DMS79 treated with DMSO at 0.1 percent for 48 hours (cell line): ENCODE data around the gene MAML3.

Source experiments
- DNase-seq: peaks from one replicate; lab custom pipeline; 2025; lab: John Stamatoyannopoulos, UW

The MAML3 gene

DNA sequence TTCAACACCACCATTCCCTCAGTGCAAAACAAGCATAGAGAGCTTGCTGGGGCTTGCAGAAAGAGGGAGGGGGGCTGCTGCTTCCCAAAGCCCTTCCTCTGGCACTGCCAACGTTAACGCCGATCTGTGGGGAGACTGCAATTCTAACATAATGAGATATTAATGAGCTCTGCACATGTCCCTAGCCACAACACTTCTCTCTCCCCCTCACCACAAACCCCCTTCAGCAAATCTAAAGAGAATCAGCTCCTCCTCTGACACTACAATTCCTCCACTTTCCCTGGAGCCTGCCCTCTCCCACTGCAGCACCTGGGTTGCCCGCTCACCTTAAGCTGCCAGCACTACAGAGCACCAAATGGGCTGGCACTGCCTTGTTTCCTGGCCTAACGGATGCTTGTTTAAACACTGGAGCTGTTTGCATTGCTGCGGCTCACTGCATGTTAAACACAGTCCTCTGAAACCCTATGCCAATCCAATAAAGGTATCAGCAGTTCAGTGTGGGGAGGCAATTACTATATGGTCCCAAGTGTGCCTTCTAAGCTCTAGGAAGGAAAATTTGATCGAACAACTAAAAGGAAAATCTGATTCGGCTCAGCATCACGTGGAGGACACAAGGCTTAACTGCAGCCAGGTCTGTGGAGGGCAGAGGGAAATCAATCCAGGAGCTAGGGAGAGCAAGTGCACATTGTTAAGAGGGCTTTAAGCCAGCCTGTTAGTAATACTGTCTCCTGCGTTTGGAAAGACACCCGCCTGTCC lies 232.4 kb downstream of the MAML3 start:
- peak; percentile 91 for DNase-seq

DNA sequence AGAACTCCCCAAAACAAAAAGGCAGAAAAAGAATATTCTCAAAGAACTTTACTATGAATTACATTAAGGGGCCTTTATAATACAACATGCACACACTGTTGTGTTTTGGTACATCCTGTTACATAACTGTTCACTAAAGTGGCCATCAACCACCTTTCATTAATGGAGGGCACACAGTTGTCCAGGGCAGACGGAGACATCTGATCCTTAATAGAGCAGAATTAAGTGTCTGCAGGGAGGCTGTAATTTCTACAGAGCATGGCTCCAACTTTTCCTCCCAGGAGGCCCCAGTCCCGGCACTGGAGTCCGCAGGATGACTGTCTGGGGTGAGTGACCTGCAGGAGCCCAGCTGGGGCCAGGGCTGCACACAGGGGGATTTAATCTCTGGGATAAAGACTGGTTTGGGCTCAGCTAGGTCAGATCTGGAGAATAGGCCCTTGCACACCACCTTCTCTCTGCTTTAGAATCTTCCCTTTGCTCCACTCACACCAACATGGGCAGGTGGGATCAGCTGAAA lies 233.4 kb downstream of the MAML3 start:
- peak; percentile 3 for DNase-seq

DNA sequence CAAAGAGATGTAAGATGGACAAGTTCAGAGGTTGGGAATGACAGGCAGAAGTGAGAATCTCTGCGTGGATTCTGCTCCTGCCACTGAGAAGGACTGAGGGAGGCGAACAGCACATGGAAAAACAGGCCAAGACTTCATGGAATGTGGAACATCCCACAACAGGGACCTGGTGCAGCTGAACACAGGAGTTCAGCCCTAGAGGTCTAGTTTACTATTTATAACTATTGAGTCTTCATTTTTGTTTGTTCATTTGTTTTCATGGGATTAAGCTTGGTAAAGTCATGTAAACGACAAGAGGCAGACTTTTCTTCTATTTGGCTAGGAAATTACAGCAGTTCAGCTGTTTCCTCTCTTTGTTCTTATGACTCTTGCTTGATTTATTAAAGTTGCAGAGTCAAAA lies 234.5 kb downstream of the MAML3 start:
- no peak for DNase-seq

DNA sequence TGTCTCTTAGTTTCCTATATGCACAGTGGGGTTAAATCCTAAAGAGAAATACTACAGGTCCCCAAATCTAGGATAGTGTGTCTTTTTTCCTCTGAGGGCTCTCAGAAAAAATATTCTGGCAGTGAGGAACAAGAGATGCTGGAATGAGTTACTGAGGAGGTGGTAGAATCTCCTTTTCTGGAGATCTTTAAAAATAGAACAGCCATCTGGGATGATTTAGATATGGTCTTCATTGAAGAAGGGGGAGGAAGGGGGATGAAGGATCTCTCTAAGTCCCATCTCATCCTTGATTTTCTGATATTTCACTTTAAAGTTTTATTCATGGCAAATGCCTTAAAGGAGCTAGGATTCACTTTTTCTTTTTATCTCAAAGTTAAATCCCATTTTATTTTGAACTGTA lies 235.0 kb downstream of the MAML3 start:
- DNase-seq = no peak

DNA sequence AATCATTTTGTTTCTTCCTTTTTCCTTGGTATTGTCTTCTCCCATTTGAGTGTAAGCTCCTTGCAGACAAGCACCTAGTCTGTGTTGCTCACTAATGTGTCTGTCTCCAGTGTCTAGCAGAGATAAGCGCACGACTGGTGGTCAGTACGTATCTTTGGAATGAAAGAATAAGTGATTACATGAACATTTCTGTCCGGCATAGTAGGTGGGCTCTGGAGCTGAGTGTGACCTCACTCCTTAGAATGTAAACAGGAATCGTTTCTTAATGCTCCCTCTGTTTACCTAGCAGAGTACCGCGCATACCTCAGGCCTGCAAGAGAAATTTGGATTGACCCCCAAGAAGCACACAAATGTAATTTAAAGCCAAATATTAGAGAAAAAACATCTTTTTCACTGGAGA lies 235.4 kb downstream of the MAML3 start:
- DNase-seq = no peak

DNA sequence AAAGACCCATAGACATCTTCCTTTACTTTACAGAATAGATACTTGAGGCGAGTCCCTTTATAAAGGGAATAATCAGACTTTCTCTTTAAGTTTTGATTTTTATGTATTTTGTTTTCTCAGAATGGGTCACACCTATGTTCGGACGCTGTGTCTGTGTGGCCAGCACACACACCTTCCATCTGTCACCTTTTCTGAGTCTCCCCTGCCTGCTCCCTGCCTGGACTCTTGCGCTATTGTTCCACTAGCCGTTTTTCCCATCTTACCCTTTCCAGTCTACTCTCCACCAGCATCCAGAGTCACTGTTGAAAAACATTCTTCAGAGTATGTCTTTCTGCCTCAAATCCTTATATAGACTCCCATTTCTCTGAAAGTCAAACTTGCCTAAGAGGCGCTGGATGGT lies 236.1 kb downstream of the MAML3 start:
- no peak for DNase-seq

DNA sequence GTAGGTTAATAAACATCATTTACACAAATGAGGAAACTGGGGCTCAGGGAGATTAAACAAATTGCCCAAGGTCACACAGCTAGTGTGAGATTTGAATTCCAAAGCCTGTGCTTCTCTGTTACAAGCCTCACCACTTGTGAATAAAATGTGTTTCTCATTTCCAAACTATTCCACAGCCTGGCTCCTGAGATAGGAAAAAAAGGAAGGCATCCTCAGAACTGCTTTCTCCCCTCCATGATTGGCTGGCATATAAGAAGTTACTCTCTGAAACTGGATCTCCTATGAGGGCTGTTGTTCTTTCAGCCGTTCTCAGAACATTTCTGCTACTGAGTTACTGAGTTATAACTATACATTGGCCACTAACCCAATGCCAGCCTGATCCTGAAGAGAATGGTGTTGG lies 237.9 kb downstream of the MAML3 start:
- no peak for DNase-seq

DNA sequence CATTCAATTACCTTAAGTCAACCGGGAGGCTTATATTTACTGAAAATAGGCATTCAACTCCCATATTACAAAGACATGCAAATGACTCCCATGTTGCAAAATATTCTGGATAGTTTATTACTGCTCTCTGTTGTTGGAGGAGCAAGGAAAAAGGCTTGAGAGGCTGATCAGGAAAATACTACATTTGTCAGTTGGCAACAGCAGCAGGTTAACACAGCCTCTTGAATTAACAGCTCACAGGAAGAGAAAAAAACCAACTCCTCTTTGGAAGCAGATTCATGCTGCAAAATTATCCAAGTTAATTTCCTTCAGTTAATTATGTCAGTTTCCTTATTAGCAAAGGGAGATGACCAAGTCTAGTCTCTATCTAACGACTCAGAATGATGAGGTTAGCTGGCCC lies 238.9 kb downstream of the MAML3 start:
- DNase-seq = peak; percentile 41

DNA sequence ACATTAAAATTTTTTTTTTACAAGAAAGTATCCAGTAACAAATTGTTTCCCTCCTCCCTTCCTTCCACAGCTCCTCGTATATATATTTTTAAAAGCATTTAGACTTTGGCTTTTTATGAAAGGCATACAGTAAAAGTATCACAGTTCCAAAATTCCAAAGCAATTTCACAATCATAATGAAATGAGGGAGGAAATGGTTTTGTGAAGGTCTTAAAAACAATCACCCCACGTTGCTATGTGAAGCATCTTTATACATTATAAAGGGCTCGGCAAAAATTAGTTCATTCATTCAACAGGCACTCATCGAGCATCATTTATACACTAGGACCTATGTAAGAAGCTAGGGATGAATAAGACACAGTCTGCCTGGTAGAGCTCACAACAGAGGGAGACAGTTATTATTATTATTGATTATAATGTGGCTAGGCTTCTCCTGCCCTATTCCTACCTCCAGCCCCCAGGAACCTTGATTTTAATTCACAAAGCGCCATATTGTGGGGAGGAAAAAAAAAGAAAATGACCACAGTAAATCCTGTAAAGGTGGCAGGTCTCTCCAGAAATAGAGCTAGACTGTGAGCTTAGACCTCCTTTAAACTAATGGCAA lies 239.9 kb downstream of the MAML3 start:
- DNase-seq = no peak

DNA sequence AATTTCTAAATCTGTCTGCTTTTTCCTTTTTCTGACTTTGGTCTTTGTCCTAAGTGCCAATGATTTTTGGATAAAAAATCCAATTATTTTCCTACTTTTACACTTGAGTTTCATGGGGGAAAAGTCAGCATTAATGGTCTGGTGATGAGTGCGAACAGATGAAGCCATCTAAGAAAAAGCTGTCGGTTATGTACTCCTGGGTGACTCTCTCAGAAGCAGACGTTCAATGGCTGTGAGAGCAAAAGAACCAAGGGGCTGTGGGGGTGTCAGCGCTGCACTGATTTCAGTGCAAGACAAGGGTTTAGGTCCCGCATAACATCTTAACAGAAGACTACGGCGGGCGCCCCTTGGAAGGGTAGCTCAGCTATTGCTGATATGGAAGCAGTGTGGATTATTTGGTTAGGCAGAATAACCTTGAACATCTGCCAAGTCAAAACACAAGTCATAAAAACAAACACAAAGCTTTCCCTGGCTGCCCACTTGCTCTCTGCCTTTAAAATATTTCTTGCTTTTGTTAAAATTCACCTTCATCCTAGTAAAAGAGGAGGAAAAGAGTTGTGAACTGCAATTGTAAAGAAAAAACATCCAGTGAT lies 240.5 kb downstream of the MAML3 start:
- DNase-seq = peak; percentile 53

DNA sequence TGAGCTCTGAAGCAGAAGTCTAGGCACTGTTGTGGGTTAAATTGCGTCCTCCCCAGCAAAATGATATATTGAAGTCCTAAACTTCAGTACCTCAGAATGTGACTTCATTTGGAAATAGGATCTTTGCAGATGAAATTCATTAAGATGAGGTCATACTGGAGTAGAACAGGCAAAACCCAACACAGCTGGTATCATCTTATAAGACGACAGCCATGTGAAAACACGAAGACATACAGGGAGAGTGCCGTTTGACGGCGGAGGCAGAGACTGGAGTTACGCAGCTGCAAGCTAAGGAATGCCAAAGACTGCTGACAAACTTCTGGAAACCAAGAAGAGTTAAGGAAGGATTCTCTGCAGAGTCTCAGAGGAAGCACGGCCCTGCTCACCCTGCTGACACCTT lies 241.5 kb downstream of the MAML3 start:
- no peak for DNase-seq

DNA sequence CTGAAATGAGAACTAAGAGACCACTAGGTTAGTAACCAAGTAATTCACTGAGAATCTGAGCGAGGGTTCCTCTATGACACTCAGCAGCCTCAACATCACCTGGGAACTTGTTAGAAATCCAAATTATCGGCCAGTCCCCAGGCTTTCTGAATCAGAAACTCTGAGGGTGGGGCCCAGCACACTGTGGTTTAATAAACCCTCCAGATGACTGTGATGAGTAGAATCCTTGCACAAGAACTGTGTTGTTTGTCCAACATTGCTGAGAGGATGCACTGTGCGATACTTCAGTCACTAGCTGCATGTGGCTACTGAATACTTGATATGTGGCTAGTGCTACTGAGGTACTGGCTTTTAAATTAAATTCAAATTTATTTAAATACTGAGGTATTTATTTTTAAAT lies 243.9 kb downstream of the MAML3 start:
- DNase-seq = no peak

DNA sequence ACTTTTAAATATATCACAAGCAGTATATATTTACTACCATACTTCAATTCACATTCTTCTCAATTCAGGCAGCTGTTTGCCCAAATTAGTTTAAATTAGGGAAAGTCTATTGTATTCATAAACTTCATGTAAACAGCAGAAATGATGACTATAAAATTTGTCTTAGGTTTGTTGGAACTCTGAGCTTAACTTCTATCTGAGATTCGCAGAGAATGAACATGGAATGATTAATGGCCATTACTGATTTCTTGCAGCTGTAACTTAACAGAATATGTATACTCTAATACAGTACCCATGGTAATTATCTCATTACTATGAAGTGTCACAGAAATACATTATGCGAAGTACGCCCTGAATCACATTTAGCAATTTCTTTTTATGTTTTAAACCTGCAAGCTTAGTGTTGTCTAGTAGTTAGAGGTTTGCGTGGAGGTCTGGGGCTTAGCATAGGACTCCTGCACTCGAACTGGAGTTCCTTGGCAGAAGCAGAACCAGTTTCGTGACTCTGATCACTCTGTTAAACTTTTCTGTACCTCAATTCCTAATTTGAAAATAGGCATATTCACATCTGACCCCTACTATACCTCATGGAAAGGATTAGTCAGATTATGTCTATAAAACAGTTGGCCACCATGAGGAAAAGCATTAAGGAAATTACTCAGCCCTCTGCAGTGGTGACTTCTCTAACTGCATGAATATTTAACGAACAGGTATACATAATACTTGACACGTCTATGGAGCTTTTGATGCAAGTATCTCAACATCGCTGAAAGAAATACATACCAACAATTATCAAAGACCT lies 245.1 kb downstream of the MAML3 start:
- DNase-seq = no peak

DNA sequence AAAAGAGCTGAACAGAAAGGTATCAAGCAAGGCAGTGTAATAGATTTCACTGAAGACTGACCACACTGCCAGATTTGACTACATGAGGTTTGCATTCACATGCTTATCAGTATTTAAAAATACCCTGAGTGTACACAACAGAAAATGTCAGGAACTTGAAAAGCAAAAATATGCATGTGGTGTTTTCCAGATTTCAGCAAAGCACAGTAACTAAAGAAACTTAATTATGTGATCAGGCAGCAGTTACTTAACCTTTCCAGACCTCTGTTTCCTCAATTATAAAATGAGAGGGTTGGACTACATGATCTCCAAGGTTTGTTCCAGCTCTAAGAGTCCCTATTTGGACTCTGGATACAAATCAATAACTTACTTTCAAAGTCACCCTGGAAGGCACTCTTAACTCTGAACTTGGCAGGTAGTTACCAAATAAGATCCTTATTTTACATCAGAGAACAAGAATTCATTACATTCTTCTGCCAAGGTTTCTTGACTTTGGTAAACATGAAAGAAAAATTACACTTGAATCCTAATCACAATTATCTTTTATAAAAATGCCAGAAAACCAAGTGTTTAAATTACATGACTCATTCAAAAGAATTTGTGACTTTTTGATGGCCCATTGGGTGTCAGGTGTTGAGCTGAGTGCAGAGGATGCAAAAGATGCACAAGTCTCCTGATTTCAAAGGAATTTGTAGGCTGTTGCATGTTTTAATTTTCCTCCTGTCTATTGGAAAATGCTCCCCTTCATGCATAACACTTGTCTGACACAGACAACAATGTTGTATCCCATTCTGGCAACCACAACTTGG lies 246.8 kb downstream of the MAML3 start:
- no peak for DNase-seq

DNA sequence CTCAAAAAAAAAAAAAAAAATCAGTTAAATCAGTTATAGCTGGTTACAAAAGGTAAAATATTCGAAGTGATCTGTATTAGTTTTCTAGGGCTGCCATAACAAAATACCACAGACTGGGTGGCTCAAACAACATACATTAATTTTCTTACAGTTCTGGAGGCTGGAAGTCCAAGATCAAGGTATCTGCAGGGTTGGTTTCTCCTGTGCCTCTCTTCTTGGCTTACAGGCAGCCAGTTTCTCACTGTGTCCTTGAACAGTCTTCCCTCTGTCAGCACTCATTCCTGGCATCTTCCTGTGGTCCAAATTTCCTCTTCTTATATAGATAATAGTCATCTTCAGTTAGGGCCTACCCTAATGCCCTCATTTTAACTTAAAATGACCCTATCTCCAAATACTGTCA lies 248.5 kb downstream of the MAML3 start:
- DNase-seq = no peak

DNA sequence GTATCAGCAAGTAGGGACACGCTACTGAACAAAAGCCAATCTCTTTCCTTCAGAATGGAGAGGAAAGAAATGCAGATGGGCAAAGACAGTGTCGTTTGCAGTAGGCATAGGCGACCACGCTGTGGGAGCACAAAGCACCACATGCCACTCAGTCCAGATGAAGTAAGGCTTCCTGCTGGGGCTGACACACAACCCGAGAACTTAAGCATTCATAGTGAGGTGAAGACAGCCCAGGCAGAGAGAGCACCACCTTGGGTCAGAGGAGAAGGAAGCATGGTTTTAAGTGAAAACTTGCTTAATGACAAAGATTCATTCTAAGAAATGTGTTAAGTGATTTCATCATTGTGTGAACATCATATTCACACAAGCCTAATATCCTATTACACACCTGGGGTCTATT lies 249.6 kb downstream of the MAML3 start:
- DNase-seq = no peak

DNA sequence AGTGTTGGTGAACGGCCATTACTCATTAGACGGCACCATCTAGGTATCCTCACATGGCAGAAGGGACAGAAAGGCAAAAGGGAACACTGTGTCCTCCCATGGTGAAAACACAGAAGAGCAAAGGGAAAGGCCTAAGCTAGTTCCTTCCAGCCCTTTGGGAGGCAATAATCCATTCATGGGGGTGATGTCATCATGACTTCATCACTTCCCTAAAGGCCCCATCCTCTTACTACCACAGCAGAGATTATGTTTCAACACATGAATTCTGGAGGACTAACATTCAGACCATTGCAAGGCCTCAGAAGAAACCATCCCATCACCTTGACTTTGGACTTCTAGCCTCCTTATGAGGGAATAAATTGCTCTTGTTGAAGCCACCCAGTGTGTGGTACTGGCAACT lies 250.1 kb downstream of the MAML3 start:
- DNase-seq = no peak

DNA sequence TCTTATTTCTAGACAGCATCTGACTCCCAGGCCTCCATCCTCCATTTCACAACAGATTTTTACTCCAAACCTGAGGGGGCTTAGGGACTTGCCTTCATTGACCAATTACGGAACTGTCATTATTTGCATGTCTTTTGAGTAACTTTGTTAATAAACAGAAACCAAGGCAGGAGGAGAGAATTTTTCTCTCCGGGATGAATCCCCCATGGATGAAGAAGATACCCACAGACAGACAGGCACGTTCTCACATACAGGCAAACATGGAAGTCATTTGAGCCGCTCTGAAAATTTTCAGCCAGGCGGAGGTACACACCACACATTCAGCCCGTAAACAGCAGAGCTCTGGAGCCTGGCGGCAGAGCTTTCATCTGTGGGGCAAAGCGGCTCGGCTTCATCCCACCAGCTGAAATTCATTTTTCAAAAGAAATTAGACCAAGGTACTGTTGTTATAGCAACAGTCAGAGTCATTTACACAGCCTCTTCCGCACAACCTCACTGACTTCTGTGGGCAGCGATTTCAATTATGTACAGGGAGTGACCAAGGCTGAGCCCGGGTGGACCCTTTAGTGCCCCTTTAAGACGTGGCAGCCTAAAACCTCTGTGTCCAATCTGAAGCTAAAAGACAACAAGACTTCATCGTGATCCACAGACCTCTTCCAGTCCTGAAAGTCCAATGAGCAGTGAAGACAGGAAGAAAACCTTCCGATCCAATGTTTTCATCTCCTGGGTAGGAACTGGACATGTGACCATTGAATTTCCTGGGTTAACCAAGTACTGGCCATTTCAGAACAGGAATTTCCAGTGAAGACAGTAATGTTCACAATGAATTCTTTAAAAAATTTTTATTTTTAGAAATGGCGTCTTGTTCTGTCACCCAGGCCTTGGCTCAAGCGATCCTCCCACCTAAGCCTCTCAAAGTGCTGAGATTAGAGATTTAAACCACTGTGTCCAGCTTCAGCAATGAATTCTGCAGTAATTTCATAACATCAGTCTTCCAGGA lies 251.4 kb downstream of the MAML3 start:
- DNase-seq = no peak

DNA sequence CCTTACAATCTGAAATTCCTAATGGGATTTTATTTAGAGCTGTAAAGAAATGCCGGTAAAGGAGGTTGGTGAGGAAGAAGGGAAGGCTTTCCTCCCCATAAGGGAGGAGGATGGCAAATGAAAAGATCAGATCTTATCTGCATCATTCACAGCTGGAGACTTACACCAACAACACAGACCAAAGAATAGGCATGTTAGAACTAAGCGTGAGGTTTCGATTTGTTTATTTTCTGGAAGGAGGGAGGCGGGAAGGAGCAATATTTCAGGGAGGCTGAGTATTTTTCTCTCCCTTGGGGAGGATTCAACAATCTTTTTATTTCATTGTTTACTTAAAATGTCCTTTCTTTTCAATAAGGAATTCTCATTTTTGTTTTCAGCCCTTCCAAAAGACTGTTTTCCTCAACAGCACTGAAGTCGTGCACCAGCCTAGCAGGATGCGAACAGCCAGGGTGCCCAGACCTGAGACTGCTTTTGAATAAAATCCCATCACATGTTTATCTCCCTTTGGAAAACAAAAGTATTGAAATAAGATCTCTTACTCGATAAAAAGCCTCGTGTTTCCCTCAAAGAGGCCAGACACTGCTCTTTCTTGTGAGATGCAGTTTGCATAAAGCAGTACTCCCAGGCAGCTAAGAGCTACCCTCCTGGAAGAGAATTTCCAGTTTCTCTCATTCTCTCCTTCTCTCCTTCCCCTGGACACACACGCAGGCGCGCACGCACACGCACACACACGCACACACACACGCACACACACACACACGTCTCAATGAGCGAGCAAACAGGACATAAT lies 252.3 kb downstream of the MAML3 start:
- peak; percentile 57 for DNase-seq

DNA sequence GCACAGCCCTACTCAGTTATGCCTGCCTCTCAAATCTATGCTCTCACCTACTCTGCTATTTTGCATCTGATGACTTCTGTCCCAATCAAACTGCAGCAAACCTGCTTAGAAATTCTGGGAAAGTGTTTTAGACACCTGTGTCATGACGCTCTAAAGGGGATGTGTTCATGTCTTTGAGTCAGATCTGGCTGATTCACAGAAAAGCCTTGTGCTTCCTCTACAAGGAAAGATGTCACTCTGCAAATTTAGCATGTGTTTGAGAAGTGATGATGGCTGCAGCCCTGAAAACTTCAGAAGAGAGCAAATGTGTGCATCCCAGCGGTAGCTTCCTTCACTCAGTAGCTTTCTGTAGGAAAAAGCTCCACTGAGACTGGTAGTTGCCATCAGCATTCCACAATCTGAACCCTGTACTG lies 253.0 kb downstream of the MAML3 start:
- DNase-seq = no peak
